GM03348 (cell line): ENCODE results near the gene KRTAP21-2.
"Not testable (repeated sequence)": the region's sequence is repeated elsewhere in the genome, so short reads cannot be mapped to it uniquely, and the experiment has no call there.

ENCODE experiments used
- DNase-seq: peaks from one replicate; pipeline ENCODE4 v3.0.0; 2012; ENCODE audit warnings: low spot score

The KRTAP21-2 gene

GRCh38 chr21:30747159-30747558, at the start of gene KRTAP21-2:
Gene KRTAP21-2, minus strand, starts transcription at chr21:30747259. Its CDS starts 57 bp downstream, at chr21:30747202.
- no peak for DNase-seq

- no peak for DNase-seq
These were observed 46.7 kb upstream of the KRTAP21-2 start for GRCh38 chr21:30793581-30794314.

GRCh38 chr21:30779249-30779648, 32.2 kb upstream of the KRTAP21-2 start:
- no peak for DNase-seq

GRCh38 chr21:30769724-30770431, 22.8 kb upstream of the KRTAP21-2 start:
- DNase-seq, result no peak

- no peak for DNase-seq
These were observed 13.7 kb upstream of the KRTAP21-2 start for GRCh38 chr21:30760776-30761175.

GRCh38 chr21:30758306-30758705, 11.2 kb upstream of the KRTAP21-2 start:
- DNase-seq, result no peak

GRCh38 chr21:30755328-30755727, 8.3 kb upstream of the KRTAP21-2 start, which contains the start of gene KRTAP21-1:
Gene KRTAP21-1, minus strand, starts transcription at chr21:30755428. Its CDS starts 50 bp downstream, at chr21:30755378.
- DNase-seq, result not testable (repeated sequence)

GRCh38 chr21:30740462-30740861, 6.6 kb downstream of the KRTAP21-2 start:
- no peak for DNase-seq

GRCh38 chr21:30733026-30733425, 14.0 kb downstream of the KRTAP21-2 start:
- DNase-seq, result no peak

- no peak for DNase-seq
These were observed 20.3 kb downstream of the KRTAP21-2 start for GRCh38 chr21:30726726-30727125.

- no peak for DNase-seq
These were observed 27.7 kb downstream of the KRTAP21-2 start for GRCh38 chr21:30719401-30719800.

GRCh38 chr21:30718239-30718909, 28.7 kb downstream of the KRTAP21-2 start, which contains the start of gene KRTAP21-3:
Gene KRTAP21-3, minus strand, starts transcription at chr21:30718777. Its CDS starts 18 bp downstream, at chr21:30718759.
- DNase-seq, result no peak

- no peak for DNase-seq
These were observed 30.0 kb downstream of the KRTAP21-2 start for GRCh38 chr21:30717105-30717504.

- DNase-seq, result no peak
These were observed 32.1 kb downstream of the KRTAP21-2 start for GRCh38 chr21:30714946-30715345.

- no peak for DNase-seq
These were observed 32.6 kb downstream of the KRTAP21-2 start for GRCh38 chr21:30714456-30714855.

GRCh38 chr21:30713766-30714165, 33.3 kb downstream of the KRTAP21-2 start:
- no peak for DNase-seq

GRCh38 chr21:30710499-30710898, 36.6 kb downstream of the KRTAP21-2 start:
- no peak for DNase-seq

- no peak for DNase-seq
These were observed 39.6 kb downstream of the KRTAP21-2 start for GRCh38 chr21:30707409-30707808.
